Measurements from ENCODE around the gene UCP3. TPM values are rescaled to one million over a fixed set of nuclear protein-coding genes. Genes with fewer than 3 reads are reported as not detected.

The UCP3 gene
- total and polyA plus RNA-seq, 2 of the 8 experiments (the other 6 are each of a cell fraction or from before 2014, with no cell fraction given), result 0.85 to 1.3 TPM

DNA sequence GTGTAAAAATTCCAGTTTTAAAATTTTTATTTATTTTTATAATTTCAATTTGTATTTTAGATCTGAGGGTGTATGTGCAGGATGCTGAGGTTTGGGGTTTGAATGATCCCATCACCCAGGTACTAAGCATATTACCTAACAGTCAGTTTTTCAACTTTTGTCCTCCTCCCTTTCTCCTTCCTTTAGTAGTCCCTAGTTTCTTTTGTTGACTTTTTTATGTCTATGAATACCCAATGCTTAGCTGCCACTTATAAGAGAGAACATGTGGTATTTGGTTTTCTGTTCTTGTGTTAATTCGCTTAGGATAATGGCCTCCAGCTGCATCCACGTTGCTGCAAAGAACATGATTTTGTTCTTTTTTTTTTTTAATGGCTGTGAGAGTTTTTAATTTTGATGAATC lies 35.7 kb upstream of the UCP3 start:
- H3K4ac ChIP-seq (replicated peaks; ENCODE audit: insufficient read length, low read depth, low read length), result no peak overlapping the region
- TF ChIP-seq RFX5 (IDR thresholded peaks at IDR 0.05; ENCODE audit: borderline replicate concordance, low read depth, low read length), result no peak
- TF ChIP-seq NANOG (IDR thresholded peaks at IDR 0.05; ENCODE audit: insufficient read depth, low read depth, low read length, poor library complexity, severe bottlenecking), result no peak

More for the DNA sequence above, 35.7 kb upstream of the UCP3 start:
- H3K56ac ChIP-seq (replicated peaks; ENCODE audit: insufficient read length, low read depth, low read length), result no peak overlapping the region
- POLR2A ChIA-PET (ENCODE audit: partially characterized antibody), result interaction anchor here (1.2 kb wide), 1 partner anchor 26 kb away, joined by 3 read pairs; no protein-coding TSS in a partner anchor
- H3K4me3 ChIP-seq (ENCODE audit: extremely low read depth in 1 of 4, insufficient read depth in 2 of 4, low read depth in 3 of 4, low read length in 4 of 4), result no peak overlapping the region
- no peaks in the 10 kb centered on the region for H3K9me3 ChIP-seq (ENCODE audit: insufficient read depth in 2 of 2, low read depth in 1 of 2, low read length in 1 of 2)
- no peak overlapping the region for H2BK12ac ChIP-seq (ENCODE audit: low read depth, low read length)
- H3K4me1 ChIP-seq (replicated peaks in 1 of 4; ENCODE audit: control insufficient read depth in 3 of 4, insufficient read depth in 4 of 4, low read length in 3 of 4), result no peaks in the 10 kb centered on the region
- no peak overlapping the region for H4K8ac ChIP-seq (ENCODE audit: extremely low read depth, insufficient read depth, low read length)
- H3K23me2 ChIP-seq (ENCODE audit: low read depth, low read length), result no peaks in the 10 kb centered on the region
- WGBS, 2 experiments (ENCODE audit: extremely low coverage in 1 of 2, insufficient coverage in 1 of 2, insufficient read length in 1 of 2, insufficient replicate concordance in 2 of 2, low coverage in 1 of 2, low lambda C conversion rate in 2 of 2, missing lambda C conversion rate in 1 of 2), result 43% methylated on average over 2 of the region's 2 CpGs; no CpG with 5 or more reads in 1 of the 2 experiments
- no peak overlapping the region for H2AK5ac ChIP-seq (ENCODE audit: low read depth, low read length)
- H3K18ac ChIP-seq (ENCODE audit: extremely low read depth, low read length), result no peak overlapping the region
- H2BK15ac ChIP-seq (ENCODE audit: low read length), result no peak overlapping the region
- H3K23ac ChIP-seq (ENCODE audit: insufficient read length), result no peak overlapping the region
- no peak overlapping the region for H3K9ac ChIP-seq (replicated peaks in 1 of 4; ENCODE audit: extremely low read depth in 1 of 4, low read depth in 3 of 4, low read length in 3 of 4)
- FAIRE-seq (no peak), DNase-seq (ENCODE audit: low read depth in 1 of 2, low spot score in 2 of 2) (no peak)
- H2BK20ac ChIP-seq (ENCODE audit: low read length), result no peak overlapping the region
- CTCF ChIA-PET (ENCODE audit: partially characterized antibody), result interaction anchor here (1.0 to 1.6 kb wide), 2 partner anchors 37 to 81 kb away, joined by 3 to 6 read pairs; no protein-coding TSS in a partner anchor
- H3K79me1 ChIP-seq (ENCODE audit: low read depth, low read length), result no peaks in the 10 kb centered on the region
- H3K79me2 ChIP-seq (ENCODE audit: control insufficient read depth in 1 of 2, insufficient read depth in 2 of 2, low read length in 2 of 2), result no peaks in the 10 kb centered on the region
- no peak overlapping the region for H4K91ac ChIP-seq (replicated peaks; ENCODE audit: insufficient read length, low read length)
- H2AFZ ChIP-seq (ENCODE audit: low read length), result no peak overlapping the region
- H4K5ac ChIP-seq (ENCODE audit: insufficient read length, low read depth, low read length), result no peak overlapping the region
- H3K36me3 ChIP-seq (ENCODE audit: control insufficient read depth in 2 of 4, insufficient read depth in 4 of 4, low read length in 3 of 4), result peaks cover 2 to 20% (median 9%) of the 10 kb centered on the region in 4 experiments; a peak in 7 of 8 replicates
- H3K27ac ChIP-seq (ENCODE audit: low read depth, low read length), result no peak overlapping the region
- no peak overlapping the region for H2BK5ac ChIP-seq (ENCODE audit: low read depth, low read length)
- no peaks in the 10 kb centered on the region for H3K27me3 ChIP-seq (replicated peaks in 1 of 4; ENCODE audit: control insufficient read depth in 3 of 4, extremely low read depth in 1 of 4, insufficient read depth in 3 of 4, low read length in 3 of 4)
- H4K20me1 ChIP-seq (replicated peaks in 1 of 2; ENCODE audit: control insufficient read depth in 1 of 2, insufficient read depth in 2 of 2, low read length in 2 of 2), result peaks cover 0 to 2% of the 10 kb centered on the region in 2 experiments
- no peak overlapping the region for H3K4me2 ChIP-seq (ENCODE audit: insufficient read depth in 1 of 2, low read depth in 2 of 2, low read length in 2 of 2)
- no peak overlapping the region for H2BK120ac ChIP-seq (replicated peaks; ENCODE audit: low read depth, low read length)
- no peak overlapping the region for H3K14ac ChIP-seq (ENCODE audit: insufficient read length)

All from H1 (cell line).